RWPE2 (cell line): ENCODE measurements around the gene TMEM114.

Experiments used
- ATAC-seq: fragments of 200-7000 bp; cut with Tn5 transposase; 3 replicates; pipeline ENCODE4 v1.9.1; 2021; ENCODE audit warnings: low read depth
- DNase-seq: peaks from one replicate; pipeline ENCODE4 v3.0.0-alpha.2; 2020; ENCODE audit warnings: low spot score
- H3K27ac ChIP-seq: fragments of 450-650 bp; 2 replicates; pipeline ENCODE4 v1.5.1; 2017; ENCODE audit warnings: mild to moderate bottlenecking; ENCODE audit not compliant: poor library complexity, severe bottlenecking
- H3K27me3 ChIP-seq: fragments of 250-450 bp; sonication (Bioruptor Pico); 2 replicates; pipeline ENCODE4 v1.5.1; 2021; ENCODE audit warnings: mild to moderate bottlenecking, moderate library complexity; ENCODE audit not compliant: insufficient read depth, poor library complexity, severe bottlenecking
- H3K36me3 ChIP-seq: fragments of 250-450 bp; sonication (Bioruptor Pico); 2 replicates; pipeline ENCODE4 v1.5.1; 2020; ENCODE audit warnings: low read depth, mild to moderate bottlenecking, moderate library complexity
- H3K4me1 ChIP-seq: fragments of 250-450 bp; sonication (Bioruptor Pico); 2 replicates; pipeline ENCODE4 v1.5.1; 2021; ENCODE audit warnings: mild to moderate bottlenecking, moderate library complexity; ENCODE audit not compliant: insufficient read depth, poor library complexity, severe bottlenecking
- H3K4me3 ChIP-seq: fragments of 250-450 bp; sonication (Bioruptor Pico); 2 replicates; pipeline ENCODE4 v1.5.1; 2021; ENCODE audit warnings: mild to moderate bottlenecking, moderate library complexity; ENCODE audit not compliant: severe bottlenecking
- H3K9me3 ChIP-seq: fragments of 250-450 bp; sonication (Bioruptor Pico); 2 replicates; pipeline ENCODE4 v1.5.1; 2021; ENCODE audit warnings: mild to moderate bottlenecking, moderate library complexity; ENCODE audit not compliant: severe bottlenecking
- TF ChIP-seq, protein P1 (sequence below): fragments of 450-650 bp; IDR thresholded peaks from one replicate; pipeline ENCODE4 v1.5.1; 2017; ENCODE audit warnings: mild to moderate bottlenecking, moderate library complexity; ENCODE audit not compliant: poor library complexity, severe bottlenecking

The TMEM114 gene

DNA sequence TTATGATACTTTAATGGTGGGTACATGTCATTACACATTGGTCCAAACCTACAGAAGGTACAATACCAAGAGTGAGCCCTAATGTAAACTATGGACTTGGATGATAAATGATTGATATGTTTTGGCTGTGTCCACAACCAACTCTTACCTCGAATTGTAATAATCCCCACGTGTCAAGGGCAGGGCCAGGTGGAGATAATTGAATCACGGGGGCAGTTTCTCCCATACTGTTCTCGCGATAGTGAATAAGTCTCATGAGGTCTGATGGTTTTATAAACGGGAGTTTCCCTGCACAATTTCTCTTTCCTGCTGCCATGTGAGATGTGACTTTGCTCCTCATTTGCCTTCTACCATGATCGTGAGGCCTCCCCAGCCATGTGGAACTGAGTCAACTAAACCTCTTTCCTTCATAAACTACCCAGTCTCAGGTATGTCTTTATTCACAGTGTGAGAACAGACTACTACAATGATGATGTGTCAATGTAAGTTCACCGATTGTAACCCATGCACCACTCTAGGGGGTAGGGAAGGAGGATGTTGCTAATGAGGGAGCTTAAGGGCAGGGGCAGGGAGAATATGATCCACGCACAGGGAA, 24.2 kb upstream of the TMEM114 start:
- DNase-seq (no peak), ATAC-seq (no peak)
- Histone ChIP-seq H3K9me3 (no peaks in the 10 kb centered on the region), H3K36me3 (no peaks in the 10 kb centered on the region), H3K4me3 (no peak overlapping the region), H3K4me1 (peaks cover 8% of the 10 kb centered on the region), H3K27me3 (no peaks in the 10 kb centered on the region), H3K27ac (no peak overlapping the region)
- TF ChIP-seq, protein P1, sequence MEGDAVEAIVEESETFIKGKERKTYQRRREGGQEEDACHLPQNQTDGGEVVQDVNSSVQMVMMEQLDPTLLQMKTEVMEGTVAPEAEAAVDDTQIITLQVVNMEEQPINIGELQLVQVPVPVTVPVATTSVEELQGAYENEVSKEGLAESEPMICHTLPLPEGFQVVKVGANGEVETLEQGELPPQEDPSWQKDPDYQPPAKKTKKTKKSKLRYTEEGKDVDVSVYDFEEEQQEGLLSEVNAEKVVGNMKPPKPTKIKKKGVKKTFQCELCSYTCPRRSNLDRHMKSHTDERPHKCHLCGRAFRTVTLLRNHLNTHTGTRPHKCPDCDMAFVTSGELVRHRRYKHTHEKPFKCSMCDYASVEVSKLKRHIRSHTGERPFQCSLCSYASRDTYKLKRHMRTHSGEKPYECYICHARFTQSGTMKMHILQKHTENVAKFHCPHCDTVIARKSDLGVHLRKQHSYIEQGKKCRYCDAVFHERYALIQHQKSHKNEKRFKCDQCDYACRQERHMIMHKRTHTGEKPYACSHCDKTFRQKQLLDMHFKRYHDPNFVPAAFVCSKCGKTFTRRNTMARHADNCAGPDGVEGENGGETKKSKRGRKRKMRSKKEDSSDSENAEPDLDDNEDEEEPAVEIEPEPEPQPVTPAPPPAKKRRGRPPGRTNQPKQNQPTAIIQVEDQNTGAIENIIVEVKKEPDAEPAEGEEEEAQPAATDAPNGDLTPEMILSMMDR: no peak

DNA sequence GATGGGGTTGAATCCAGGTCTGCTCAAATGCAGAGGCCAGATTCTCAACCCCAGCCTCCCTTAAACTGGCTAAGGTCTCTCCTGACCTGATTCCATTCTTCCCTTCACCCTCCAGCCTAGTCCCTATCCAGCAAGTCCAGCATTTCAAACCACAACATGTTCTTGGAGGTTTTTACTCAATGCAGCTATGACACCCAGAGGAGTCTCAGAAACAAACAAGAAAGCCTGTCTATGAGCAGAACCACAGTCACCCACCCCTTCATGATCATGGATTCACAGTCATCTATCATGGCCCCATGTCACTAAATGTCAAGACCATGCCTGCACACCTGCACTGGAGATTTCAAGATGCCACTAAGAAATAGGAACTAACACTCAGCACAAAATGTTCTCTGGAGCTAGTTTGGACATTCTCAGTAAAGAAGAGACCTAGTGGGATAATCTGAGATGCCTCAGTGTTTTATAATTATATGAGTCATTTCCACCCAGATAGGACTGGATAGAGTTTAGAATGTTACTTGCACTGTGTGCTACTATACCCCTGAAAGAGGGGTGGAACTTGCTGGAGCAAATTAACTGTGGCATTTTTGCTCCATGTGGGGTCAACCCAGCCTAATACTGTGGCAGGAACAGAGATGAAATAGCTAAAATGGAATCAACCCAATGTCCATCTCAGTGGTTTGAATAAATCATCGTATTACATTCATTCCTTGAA, 21.7 kb upstream of the TMEM114 start:
- DNase-seq (no peak), ATAC-seq (peak; percentile 81)
- peak overlapping the region; percentile 37 for H3K27ac ChIP-seq
- H3K4me1 ChIP-seq: peaks cover 8% of the 10 kb centered on the region
- TF ChIP-seq, protein P1: no peak
- H3K27me3 ChIP-seq: no peaks in the 10 kb centered on the region
- no peaks in the 10 kb centered on the region for H3K9me3 ChIP-seq
- H3K4me3 ChIP-seq: no peak overlapping the region
- H3K36me3 ChIP-seq: no peaks in the 10 kb centered on the region

DNA sequence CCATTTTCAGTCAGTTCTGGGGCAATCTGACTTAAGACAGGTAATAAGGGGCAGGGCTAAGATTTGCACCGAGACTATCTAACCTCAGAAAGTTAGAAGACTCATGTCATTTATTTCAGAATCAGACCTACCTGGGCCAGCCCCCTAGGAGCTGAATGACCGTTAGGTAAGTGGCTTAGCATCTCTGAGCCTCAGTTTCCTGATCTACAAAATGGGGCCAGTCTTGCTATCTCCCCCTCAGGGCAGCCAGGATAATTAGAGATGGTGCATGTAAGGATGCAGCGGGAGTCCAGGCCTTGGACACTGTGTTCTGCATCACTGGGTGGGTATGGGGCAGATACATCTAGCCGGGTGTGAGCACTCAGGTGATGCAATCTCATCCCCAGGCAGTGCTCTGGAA, 20.8 kb upstream of the TMEM114 start:
- Histone ChIP-seq H3K4me1 (peaks cover 8% of the 10 kb centered on the region), H3K36me3 (no peaks in the 10 kb centered on the region), H3K9me3 (no peaks in the 10 kb centered on the region), H3K4me3 (no peak overlapping the region), H3K27me3 (no peaks in the 10 kb centered on the region), H3K27ac (peak overlapping the region; percentile 37)
- TF ChIP-seq, protein P1: no peak
- no peak for ATAC-seq
- DNase-seq: no peak

DNA sequence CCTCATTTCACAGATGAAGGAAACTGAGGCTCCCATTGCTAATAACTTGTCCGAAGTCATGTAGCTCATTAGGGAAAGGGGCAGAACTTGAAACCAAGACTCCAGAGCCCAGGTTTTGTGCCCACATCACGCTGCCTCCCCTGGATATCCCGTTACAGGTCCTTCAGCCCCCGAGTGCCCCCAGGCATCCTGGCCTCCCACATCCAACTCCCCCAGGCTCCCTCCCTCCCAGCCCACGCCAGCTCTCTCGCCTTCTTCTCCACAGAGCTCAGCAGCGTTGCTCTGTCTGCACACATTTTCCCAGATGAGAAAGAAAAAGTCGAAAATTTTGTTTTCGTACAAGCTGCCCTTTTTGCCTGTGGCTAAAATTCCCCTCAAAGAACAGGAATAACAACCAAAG, 16.9 kb upstream of the TMEM114 start:
- TF ChIP-seq, protein P1: no peak
- H3K4me1 ChIP-seq: peaks cover 6% of the 10 kb centered on the region
- ATAC-seq: no peak

DNA sequence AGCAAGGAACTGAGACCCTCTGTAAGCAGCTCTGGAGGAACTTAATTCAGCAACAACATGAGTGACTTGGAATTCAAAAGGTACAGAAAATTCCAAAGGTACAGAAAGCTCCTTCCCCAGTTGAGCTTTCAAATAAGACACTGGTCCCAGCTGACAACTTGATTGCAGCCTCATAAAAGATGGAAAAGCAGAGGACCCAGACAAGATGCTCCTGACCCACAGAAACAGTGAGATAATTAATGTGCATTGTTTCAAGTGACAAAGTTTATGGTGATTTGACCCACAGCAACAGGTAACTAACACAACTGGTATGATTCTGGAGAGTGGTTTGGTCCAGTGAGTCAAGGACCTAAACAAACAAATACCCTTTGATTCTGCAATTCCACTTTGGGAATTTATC, 15.2 kb upstream of the TMEM114 start:
- Histone ChIP-seq H3K36me3 (no peaks in the 10 kb centered on the region), H3K9me3 (peaks cover 2% of the 10 kb centered on the region), H3K4me1 (no peaks in the 10 kb centered on the region), H3K27me3 (no peaks in the 10 kb centered on the region), H3K27ac (no peak overlapping the region), H3K4me3 (no peak overlapping the region)
- TF ChIP-seq, protein P1: no peak
- ATAC-seq (no peak), DNase-seq (no peak)

More for the DNA sequence above, 16.9 kb upstream of the TMEM114 start:
- Histone ChIP-seq H3K36me3 (no peaks in the 10 kb centered on the region), H3K27ac (no peak overlapping the region), H3K27me3 (no peaks in the 10 kb centered on the region), H3K9me3 (peaks cover 2% of the 10 kb centered on the region), H3K4me3 (no peak overlapping the region)
- DNase-seq: no peak
